GM18951 (cell line): ENCODE measurements around the gene CERKL.

Experiments used
- POLR2A ChIP-seq: IDR thresholded peaks from 4 replicates; pipeline ENCODE4 v1.6.1; 2011; ENCODE audit warnings: mild to moderate bottlenecking; ENCODE audit not compliant: insufficient read length, insufficient read depth; ENCODE audit errors: extremely low read depth
- in situ Hi-C: fragments of 300-500 bp; cut with MboI; formaldehyde crosslinking; loops from one replicate; pipeline ENCODE4 v1.12.0; 2022; ENCODE audit warnings: low sequenced_read_pairs, mixed read lengths, inconsistent platforms; ENCODE audit not compliant: unreplicated experiment

Gene CERKL

DNA sequence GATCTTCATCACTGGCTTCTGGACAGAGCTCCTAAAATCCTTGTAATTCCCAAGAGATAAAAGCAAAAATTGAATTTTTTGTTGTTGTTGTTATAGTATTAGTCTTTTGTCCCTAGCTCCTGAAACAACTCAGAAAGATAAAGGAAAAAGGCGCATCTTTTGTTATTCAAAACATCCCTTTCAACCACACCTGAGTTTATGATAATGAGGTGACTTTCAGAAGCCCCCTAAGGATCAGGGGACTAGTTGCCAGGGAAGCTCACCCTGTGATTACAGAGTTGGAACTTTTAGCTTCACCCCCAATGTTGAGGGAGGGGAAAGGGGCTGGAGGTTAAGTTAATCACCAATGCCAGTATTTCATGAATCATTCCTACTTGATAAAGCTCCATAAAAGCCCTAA lies 10.3 kb upstream of the CERKL start:
- no peak for TF ChIP-seq POLR2A
- in situ Hi-C loops, result no loop called here

GRCh38 chr2:181662287-181662686 lies 5.4 kb upstream of the CERKL start:
- no peak for TF ChIP-seq POLR2A
- in situ Hi-C loops, result no loop called here

GRCh38 chr2:181660181-181660580 lies 3.3 kb upstream of the CERKL start:
- in situ Hi-C loops, result no loop called here
- TF ChIP-seq POLR2A, result no peak

GRCh38 chr2:181658444-181658843 lies 1.5 kb upstream of the CERKL start:
- in situ Hi-C loops, result no loop called here
- no peak for TF ChIP-seq POLR2A

- in situ Hi-C loops, result no loop called here
- no peak for TF ChIP-seq POLR2A
Observed at GRCh38 chr2:181657379-181657778, 474 bp upstream of the CERKL start.

DNA sequence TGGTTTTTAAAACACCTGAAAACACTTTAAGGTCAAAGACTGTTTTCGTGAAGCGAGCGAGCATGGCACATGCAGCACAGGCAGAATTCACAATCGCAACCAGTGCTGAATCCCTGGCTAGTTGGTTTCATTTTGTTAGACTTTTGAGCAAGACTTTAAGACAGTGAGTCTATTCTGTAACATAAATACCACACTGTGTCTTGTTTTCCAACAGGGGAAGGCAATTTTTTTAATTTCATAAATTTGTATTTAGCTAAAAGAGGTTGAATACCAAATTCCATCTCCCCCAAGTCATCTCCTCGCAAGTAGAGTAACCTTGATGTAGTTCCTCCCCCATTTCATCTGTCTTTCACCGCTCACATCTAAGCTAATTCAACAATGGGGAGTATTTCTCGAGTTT lies 1.4 kb downstream of the CERKL start:
- in situ Hi-C loops, result no loop called here
- no peak for TF ChIP-seq POLR2A

- TF ChIP-seq POLR2A, result no peak
- in situ Hi-C loops, result no loop called here
Observed at GRCh38 chr2:181649436-181649979, 7.4 kb downstream of the CERKL start.

DNA sequence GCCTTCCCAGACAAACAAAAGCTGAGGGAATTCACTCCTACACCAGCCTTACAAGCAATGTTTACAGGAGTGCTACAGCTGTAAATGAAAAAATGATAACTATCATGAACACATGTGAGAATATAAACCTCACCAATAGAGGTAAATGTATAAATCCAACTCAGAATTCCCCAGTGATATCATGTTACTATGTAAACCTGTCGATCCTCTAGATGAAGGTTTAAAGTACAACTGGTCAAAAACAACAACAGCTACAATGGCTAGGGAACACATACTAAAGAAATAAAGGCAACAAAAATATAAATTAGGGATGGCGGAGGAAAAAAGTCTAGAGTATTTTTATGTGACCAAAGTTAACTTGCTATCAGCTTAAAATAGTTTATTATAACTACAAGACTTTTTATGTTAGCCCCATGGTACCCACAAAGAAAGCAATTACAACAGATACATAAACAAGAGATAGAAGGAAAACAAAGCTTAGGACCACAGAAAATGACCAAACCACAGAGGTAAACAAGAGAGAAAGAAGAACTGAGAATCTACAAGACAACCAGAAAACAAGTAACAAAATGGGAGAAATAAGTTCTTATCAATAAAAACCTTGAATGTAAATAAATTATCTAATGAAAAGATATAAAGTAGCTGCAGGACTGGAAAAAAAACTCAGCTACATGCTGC lies 8.3 kb downstream of the CERKL start:
- TF ChIP-seq POLR2A, result no peak
- in situ Hi-C loops, result no loop called here

- no peak for TF ChIP-seq POLR2A
- in situ Hi-C loops, result no loop called here
Observed at GRCh38 chr2:181646415-181646987, 10.4 kb downstream of the CERKL start.

- TF ChIP-seq POLR2A, result no peak
- in situ Hi-C loops, result no loop called here
Observed at GRCh38 chr2:181643151-181643550, 13.8 kb downstream of the CERKL start.

- no peak for TF ChIP-seq POLR2A
- in situ Hi-C loops, result no loop called here
Observed at GRCh38 chr2:181642086-181642485, 14.8 kb downstream of the CERKL start.

- in situ Hi-C loops, result no loop called here
- no peak for TF ChIP-seq POLR2A
Observed at GRCh38 chr2:181639686-181640085, 17.2 kb downstream of the CERKL start.

GRCh38 chr2:181632733-181633401 lies 24.0 kb downstream of the CERKL start:
- in situ Hi-C loops, result no loop called here
- TF ChIP-seq POLR2A, result no peak

- in situ Hi-C loops, result no loop called here
Observed at GRCh38 chr2:181628590-181629585, 28.0 kb downstream of the CERKL start.

More at GRCh38 chr2:181628590-181629585, 28.0 kb downstream of the CERKL start:
- TF ChIP-seq POLR2A, result no peak
